ENCODE measurements around the gene DYNC2H1.
"Not testable (repeated sequence)": the region's sequence is repeated elsewhere in the genome, so short reads cannot be mapped to it uniquely, and the experiment has no call there.

Gene DYNC2H1

DNA sequence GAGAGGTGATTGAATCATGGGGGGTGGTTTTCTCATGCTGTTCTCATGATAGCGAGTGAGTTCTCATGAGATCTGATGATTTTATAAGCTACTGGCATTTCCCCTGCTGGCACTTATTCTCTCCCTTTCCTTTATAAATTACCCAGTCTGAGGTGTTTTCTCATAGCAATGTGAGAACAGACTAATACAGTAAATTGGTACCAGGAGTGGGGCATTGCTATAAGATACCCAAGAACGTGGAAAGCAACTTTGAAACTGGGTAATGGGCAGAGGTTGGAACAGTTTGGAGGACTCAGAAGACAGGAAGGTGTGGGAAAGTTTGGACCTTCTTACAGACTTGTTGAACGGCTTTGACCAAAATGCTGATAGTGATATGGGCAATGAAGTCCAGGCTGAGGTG is 265.0 kb downstream of the DYNC2H1 start:
- not testable (repeated sequence) for DNase-seq

- no peak for DNase-seq
Measured at GRCh38 chr11:103378931-103379330, 269.7 kb downstream of the DYNC2H1 start.

DNA sequence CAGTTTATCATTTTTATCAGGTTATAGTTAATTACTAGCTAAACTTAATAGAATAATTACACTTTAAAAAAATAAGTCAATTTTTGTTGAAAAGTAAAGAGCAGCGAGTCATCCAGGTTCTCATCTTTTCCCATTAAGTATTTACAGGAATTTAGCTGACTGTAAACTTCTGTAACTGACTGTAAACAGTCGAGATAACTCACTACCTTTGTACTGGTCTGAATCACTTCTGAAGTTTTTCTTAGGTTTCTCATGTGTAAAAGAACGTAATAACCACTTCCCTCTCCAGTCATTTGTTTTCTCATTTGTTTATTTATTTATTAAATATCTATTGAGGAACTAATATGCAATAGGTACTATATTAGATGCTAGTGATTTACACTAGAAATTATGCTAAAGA is 270.8 kb downstream of the DYNC2H1 start:
- DNase-seq = no peak

- DNase-seq = no peak
Measured at GRCh38 chr11:103384652-103385051, 275.4 kb downstream of the DYNC2H1 start.

- no peak for DNase-seq
Measured at GRCh38 chr11:103395612-103396011, 286.4 kb downstream of the DYNC2H1 start.

- no peak for DNase-seq
Measured at GRCh38 chr11:103396237-103396636, 287.0 kb downstream of the DYNC2H1 start.

DNA sequence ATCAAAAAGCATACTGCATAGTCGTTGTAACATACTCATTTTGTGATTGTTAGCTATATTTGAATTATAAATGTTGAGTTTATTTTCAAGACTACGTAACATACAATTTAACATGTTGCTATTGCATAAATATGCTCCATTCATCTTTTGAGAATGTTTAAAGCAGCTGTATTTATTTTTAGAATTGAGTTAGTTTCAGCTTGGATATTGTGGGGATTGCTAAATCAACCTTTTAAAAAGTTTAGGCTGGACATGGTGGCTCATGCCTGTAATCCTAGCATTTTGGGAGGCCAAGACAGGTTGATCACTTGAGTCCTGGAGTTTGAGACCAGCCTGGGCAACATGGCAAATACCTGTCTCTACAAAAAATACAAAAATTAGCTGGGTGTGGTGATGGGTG is 288.1 kb downstream of the DYNC2H1 start:
- DNase-seq = no peak

GRCh38 chr11:103398829-103399228 is 289.6 kb downstream of the DYNC2H1 start:
- DNase-seq = no peak

- no peak for DNase-seq
Measured at GRCh38 chr11:103406357-103406756, 297.1 kb downstream of the DYNC2H1 start.

DNA sequence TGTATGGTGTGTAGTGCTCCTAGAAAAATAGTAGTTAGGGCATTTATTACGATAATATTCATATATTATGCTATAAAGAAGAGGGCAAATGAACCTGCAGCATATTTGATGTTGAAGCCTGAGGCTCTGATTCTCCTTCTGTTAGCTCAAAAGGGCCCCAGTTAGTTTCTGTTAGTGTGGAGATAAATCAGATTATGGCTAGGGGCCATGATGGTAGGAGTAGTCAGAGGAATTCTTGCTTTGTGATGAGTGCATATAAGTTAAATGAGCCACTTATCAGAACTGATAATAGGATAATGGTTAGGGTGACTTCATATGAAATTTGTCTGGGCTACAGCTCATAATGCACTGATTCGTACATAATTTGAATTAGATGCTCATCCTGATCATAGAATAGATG is 298.4 kb downstream of the DYNC2H1 start:
- DNase-seq = no peak

DNA sequence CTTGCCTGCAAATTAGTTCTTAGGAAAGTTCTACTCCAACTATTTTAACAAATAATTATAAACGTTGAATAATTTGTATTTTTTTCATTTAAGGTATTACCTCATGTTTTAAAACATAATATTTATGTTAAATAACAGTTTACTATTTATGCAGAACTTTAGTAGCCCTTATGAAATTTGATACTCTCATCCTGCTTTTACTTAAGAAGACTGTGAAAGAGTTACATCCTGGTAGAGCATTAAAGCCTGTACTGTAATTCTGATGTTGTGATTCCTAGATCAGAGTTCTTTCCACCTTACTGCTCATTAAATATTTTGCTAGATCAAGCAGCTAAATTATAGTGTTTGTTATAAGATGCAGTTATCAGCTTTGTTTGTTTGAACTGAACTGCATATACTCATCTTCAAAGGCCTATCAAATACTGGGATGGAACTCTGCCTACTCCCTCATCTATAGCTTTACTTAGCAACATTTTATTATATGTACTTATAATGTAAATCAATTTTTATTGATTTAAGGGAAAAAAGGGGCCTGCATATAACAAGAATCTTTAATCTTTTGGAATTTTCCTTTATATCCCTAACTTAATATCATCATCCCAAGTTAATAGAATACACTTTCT is 304.2 kb downstream of the DYNC2H1 start:
- no peak for DNase-seq

GRCh38 chr11:103418014-103418413 is 308.8 kb downstream of the DYNC2H1 start:
- no peak for DNase-seq

GRCh38 chr11:103420593-103420992 is 311.4 kb downstream of the DYNC2H1 start:
- no peak for DNase-seq

- DNase-seq = no peak
Measured at GRCh38 chr11:103433386-103434072, 324.3 kb downstream of the DYNC2H1 start.

DNA sequence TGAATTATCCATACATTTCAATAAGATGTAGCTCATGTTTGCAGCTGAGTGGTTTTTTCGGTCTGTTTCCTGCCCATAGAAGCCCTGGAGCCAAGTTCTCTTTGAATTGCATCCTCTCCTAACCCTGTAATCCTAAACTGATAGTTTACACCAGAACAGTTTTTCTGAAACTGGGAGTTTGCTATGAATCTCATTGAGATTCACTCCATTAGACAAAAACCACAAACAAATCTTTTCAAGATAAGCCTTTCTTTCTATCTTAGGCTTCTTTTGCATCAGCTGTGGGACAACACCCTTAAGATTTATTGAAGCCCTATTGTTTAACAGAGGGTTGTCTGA is 324.8 kb downstream of the DYNC2H1 start:
- no peak for DNase-seq

GRCh38 chr11:103436131-103436770 is 327.0 kb downstream of the DYNC2H1 start:
- no peak for DNase-seq

GRCh38 chr11:103441021-103441420 is 331.8 kb downstream of the DYNC2H1 start:
- DNase-seq = no peak

DNA sequence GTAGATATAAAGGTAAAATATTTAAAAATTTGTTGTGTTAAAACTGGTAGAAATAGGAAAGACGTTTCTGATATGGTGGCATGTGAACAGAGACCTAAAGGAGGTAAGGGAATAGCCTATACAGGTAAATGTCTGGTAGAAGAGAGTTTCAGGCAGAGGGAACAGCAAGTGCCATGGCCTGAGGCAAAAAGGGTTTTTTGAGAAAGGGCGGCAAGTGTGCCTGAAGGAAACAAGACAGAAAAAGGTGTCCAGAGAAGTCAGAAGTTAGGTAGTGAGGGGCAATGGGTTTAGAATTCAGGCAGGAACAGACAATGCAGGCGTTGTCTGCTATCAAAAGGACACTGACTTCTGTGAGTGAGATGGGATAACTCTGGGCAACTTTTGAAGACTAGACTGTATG is 339.7 kb downstream of the DYNC2H1 start:
- no peak for DNase-seq

DNA sequence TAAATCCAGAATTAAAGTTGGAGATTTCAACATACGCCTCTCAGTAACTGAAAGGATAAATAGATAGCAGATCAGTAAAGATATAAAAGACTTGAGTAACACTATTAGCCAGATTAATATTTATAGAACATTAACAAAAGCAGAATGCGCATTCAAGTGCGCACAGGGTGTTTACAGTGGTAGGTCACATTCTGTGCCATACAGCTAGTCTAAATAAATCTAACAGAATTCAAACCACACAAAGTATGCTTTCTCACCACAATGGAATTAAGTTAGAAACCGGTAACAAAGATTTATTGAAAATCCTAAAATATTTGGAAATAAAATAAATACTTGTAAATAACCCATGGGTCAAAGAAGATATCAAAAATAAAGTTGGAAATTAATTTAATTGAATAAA is 341.0 kb downstream of the DYNC2H1 start:
- no peak for DNase-seq

DNA sequence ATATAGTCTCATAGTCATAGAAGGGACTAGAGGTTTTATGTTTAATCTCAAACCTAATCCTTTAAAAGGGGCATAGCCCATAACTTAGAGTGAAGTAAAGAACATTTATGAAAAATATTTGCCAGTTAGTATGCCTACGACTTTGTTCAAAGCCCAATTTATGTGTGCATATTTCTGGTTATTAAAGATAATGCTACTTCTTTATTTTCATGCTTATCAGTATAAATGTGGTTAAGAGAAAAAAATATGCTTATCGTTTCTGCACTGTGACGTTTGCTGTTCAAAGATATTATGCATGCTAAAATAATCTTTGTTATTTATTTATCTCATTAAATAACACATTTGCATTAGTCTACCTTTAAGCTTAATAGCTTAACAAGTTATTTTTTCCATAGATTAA is 343.9 kb downstream of the DYNC2H1 start:
- no peak for DNase-seq

GRCh38 chr11:103453915-103454709 is 344.9 kb downstream of the DYNC2H1 start:
- no peak for DNase-seq

DNA sequence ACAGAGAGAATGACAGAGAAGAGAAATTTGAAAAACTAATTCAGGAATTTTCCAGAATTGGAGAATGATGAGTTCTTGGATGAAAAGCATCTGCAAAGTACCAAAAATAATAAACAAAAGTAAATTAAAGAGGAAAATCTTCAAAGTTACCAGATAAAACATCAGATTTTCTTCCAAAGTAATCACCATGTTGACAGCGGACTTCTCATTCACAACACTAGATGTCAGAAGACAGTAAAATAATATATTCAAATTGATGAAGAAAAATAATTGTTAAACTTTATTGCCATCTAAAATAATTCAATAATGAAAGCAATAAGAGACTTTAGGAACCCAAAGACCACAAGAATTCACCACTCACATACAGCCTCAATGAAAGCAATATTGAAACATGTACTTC is 355.2 kb downstream of the DYNC2H1 start:
- DNase-seq = no peak

DNA sequence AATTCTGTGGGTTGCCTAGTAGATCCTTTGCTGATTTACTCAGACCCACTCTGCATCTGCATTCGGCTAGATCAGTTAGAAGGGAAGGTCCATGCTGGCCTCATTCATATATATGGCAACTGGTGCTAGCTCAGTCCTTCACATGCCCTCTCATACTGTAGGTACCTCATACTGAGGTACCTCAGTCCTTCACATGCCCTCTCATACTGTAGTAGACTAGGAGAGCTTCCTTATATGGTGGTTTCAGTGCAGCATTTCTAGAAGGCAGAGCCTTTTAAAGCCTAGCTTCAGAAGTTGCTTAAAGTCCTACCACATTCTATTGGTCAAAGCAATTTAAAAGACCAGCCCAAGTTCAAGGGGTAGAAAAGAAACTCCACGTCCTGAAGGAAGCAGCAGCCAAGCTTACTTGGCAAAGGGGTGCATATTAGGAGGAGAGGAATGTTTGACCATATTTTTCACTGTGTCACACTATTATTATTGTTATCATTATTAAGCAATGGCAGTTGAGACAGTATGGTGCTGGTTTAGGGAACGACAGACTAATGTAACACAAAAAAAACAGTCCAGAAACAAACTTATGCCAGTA is 356.4 kb downstream of the DYNC2H1 start:
- DNase-seq = no peak

All from NCI-H510A (cell line).